ENCODE data around the gene ACSL4. TPM values are rescaled to one million over a fixed set of nuclear protein-coding genes. Genes with fewer than 3 reads are reported as not detected.

The ACSL4 gene
- total and polyA plus RNA-seq, 4 donors: 34.1 to 97.7 (median 62.2) TPM

DNA sequence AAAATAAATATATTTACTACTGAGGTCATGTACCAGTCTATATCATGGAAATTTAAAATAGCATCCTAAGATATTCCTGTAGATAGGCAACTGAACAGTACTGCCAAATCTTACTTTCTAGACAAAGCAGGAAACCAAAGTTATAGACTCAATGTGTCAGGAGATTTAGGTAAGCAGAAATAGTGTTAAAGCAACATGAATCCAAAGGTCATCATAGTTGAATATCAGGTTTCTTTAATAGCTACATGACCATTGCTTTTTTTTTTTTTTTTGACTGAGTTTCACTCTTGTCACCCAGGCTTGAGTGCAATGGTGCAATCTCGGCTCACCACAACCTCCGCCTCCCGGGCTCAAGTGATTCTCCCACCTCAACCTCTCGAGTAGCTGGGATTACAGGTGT lies 20.2 kb upstream of the ACSL4 start:
- WGBS, 2 donors: 74 to 88% methylated on average over 4 of the region's 4 CpGs

DNA sequence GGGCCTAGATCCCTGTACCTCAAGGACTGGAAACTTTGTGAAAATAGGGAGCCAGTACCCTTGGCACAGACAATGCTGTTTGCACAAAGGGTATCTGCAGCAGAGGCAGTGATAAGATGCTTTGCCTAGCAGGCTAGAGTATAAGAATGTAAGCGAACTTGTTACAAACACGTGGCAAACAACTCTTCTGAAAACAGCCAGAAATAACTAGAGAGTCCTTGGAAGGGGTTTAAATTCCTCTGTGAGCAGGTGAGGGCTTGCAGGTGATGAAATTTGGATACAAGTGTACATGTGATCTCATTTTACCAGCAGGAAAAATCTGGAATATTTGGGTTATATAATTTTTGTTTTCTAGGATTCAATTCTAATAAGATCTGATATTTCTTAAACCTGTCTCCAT lies 18.6 kb upstream of the ACSL4 start:
- Histone ChIP-seq H3K4me3 (no peak overlapping the region), H3K27me3 (ENCODE audit: control insufficient read depth in 3 of 3, insufficient read depth in 3 of 3, low read length in 2 of 3) (peaks cover 0 to 3% (median 0%) of the 10 kb centered on the region in 3 donors), H3K4me1 (ENCODE audit: control insufficient read depth in 5 of 5, insufficient read depth in 5 of 5, low read length in 5 of 5) (peaks cover 0 to 2% (median 0%) of the 10 kb centered on the region in 5 donors), H3K36me3 (ENCODE audit: control insufficient read depth in 4 of 4, insufficient read depth in 4 of 4, low read length in 4 of 4) (no peaks in the 10 kb centered on the region), H3K9ac (ENCODE audit: insufficient read depth in 1 of 2, low read length in 2 of 2) (no peak overlapping the region), H3K27ac (ENCODE audit: low read depth in 1 of 2, low read length in 1 of 2) (no peak overlapping the region), H3K9me3 (ENCODE audit: control insufficient read depth in 4 of 4, insufficient read depth in 3 of 4, low read length in 3 of 4) (no peaks in the 10 kb centered on the region)
- DNase-seq: peak in 1 of 3 donors; percentile 38
- ATAC-seq (ENCODE audit: insufficient read depth, low FRiP score): no peak
- no peak for TF ChIP-seq CTCF (IDR thresholded peaks at IDR 0.05; ENCODE audit: control extremely low read depth, extremely low read depth)
- 52 to 88% methylated on average over 2 of the region's 2 CpGs for WGBS, 2 donors

More for the DNA sequence above, 20.2 kb upstream of the ACSL4 start:
- H3K4me1 ChIP-seq (ENCODE audit: control insufficient read depth in 5 of 5, insufficient read depth in 5 of 5, low read length in 5 of 5): peaks cover 0 to 2% (median 0%) of the 10 kb centered on the region in 5 donors
- no peaks in the 10 kb centered on the region for H3K36me3 ChIP-seq (ENCODE audit: control insufficient read depth in 4 of 4, insufficient read depth in 4 of 4, low read length in 4 of 4)
- no peak for TF ChIP-seq CTCF (IDR thresholded peaks at IDR 0.05; ENCODE audit: control extremely low read depth, extremely low read depth)
- H3K9me3 ChIP-seq (ENCODE audit: control insufficient read depth in 4 of 4, insufficient read depth in 3 of 4, low read length in 3 of 4): no peaks in the 10 kb centered on the region
- no peak overlapping the region for H3K9ac ChIP-seq (ENCODE audit: insufficient read depth in 1 of 2, low read length in 2 of 2)
- no peak for DNase-seq
- no peak overlapping the region for H3K27ac ChIP-seq (ENCODE audit: low read depth in 1 of 2, low read length in 1 of 2)
- ATAC-seq (ENCODE audit: insufficient read depth, low FRiP score): no peak
- H3K4me3 ChIP-seq: no peak overlapping the region
- peaks cover 0 to 3% (median 0%) of the 10 kb centered on the region in 3 donors for H3K27me3 ChIP-seq (ENCODE audit: control insufficient read depth in 3 of 3, insufficient read depth in 3 of 3, low read length in 2 of 3)

- no peaks in the 10 kb centered on the region for H3K36me3 ChIP-seq (ENCODE audit: control insufficient read depth in 4 of 4, insufficient read depth in 4 of 4, low read length in 4 of 4)
- H3K9me3 ChIP-seq (ENCODE audit: control insufficient read depth in 4 of 4, insufficient read depth in 3 of 4, low read length in 3 of 4): no peaks in the 10 kb centered on the region
- H3K9ac ChIP-seq (ENCODE audit: insufficient read depth in 1 of 2, low read length in 2 of 2): no peak overlapping the region
- no peak for TF ChIP-seq CTCF (IDR thresholded peaks at IDR 0.05; ENCODE audit: control extremely low read depth, extremely low read depth)
- WGBS, 2 donors: 92 to 100% methylated on average over 6 to 14 of the region's 14 CpGs
- DNase-seq (no peak), ATAC-seq (ENCODE audit: insufficient read depth, low FRiP score) (no peak)
- no peak overlapping the region for H3K27ac ChIP-seq (ENCODE audit: low read depth in 1 of 2, low read length in 1 of 2)
- no peak overlapping the region for H3K4me3 ChIP-seq
- H3K27me3 ChIP-seq (ENCODE audit: control insufficient read depth in 3 of 3, insufficient read depth in 3 of 3, low read length in 2 of 3): peaks cover 0 to 7% (median 0%) of the 10 kb centered on the region in 3 donors
- H3K4me1 ChIP-seq (ENCODE audit: control insufficient read depth in 5 of 5, insufficient read depth in 5 of 5, low read length in 5 of 5): peaks cover 0 to 2% (median 0%) of the 10 kb centered on the region in 5 donors
Measured at GRCh38 chrX:109749207-109749606, 16.1 kb upstream of the ACSL4 start.

- Histone ChIP-seq H3K27me3 (ENCODE audit: control insufficient read depth in 3 of 3, insufficient read depth in 3 of 3, low read length in 2 of 3) (peaks cover 0 to 4% (median 0%) of the 10 kb centered on the region in 3 donors), H3K27ac (ENCODE audit: low read depth in 1 of 2, low read length in 1 of 2) (no peak overlapping the region), H3K9ac (ENCODE audit: insufficient read depth in 1 of 2, low read length in 2 of 2) (no peak overlapping the region), H3K9me3 (ENCODE audit: control insufficient read depth in 4 of 4, insufficient read depth in 3 of 4, low read length in 3 of 4) (no peaks in the 10 kb centered on the region), H3K4me1 (ENCODE audit: control insufficient read depth in 5 of 5, insufficient read depth in 5 of 5, low read length in 5 of 5) (peaks cover 0 to 2% (median 0%) of the 10 kb centered on the region in 5 donors), H3K4me3 (no peak overlapping the region), H3K36me3 (ENCODE audit: control insufficient read depth in 4 of 4, insufficient read depth in 4 of 4, low read length in 4 of 4) (no peaks in the 10 kb centered on the region)
- ATAC-seq (ENCODE audit: insufficient read depth, low FRiP score) (no peak), DNase-seq (no peak)
- 88 to 96% methylated on average over 9 of the region's 9 CpGs for WGBS, 2 donors
- TF ChIP-seq CTCF (IDR thresholded peaks at IDR 0.05; ENCODE audit: control extremely low read depth, extremely low read depth): no peak
Measured at GRCh38 chrX:109747681-109748080, 14.6 kb upstream of the ACSL4 start.

All from lung (tissue), 12 donors.